Fibroblast of pulmonary artery (primary cell): Measurements from ENCODE around the gene CCDC197.
A peak's percentile ranks its signal among the peaks of the same experiment; 100 is the strongest.

Experiments used
- DNase-seq: peaks from one replicate; pipeline ENCODE4 v3.0.0-alpha.2; 2010; ENCODE audit warnings: low read depth
- H3K4me3 ChIP-seq: replicated peaks from 2 replicates; pipeline ENCODE4 v1.5.1; 2011; ENCODE audit warnings: low read depth, mild to moderate bottlenecking, control low read depth, low read length, moderate library complexity
- TF ChIP-seq, protein P1 (sequence below): IDR thresholded peaks from 2 replicates; pipeline ENCODE4 v1.5.1; 2011; ENCODE audit warnings: mild to moderate bottlenecking, control low read depth, low read length, inconsistent platforms; ENCODE audit errors: missing control alignments

CCDC197 gene

DNA sequence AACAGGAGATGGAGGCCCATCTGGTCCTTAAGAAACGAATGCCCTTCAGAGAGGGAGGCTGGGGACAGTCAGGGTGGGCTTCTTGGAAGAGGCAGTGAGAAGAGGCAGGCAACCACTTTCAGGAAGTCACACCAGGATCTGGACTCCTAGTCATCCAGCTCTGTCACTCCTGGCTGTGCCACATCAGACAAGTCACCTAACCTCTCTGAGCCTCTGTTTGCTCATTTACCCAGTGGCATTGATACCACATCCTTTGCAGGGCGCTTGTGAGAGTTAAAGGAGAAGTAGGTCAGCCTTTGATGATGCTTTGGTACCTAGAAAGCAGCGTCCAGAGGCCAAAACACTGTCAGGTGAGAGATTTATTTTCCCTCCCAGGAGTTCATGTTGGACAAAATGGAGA, 11.1 kb downstream of the CCDC197 start:
- DNase-seq, result no peak
- TF ChIP-seq, protein P1, sequence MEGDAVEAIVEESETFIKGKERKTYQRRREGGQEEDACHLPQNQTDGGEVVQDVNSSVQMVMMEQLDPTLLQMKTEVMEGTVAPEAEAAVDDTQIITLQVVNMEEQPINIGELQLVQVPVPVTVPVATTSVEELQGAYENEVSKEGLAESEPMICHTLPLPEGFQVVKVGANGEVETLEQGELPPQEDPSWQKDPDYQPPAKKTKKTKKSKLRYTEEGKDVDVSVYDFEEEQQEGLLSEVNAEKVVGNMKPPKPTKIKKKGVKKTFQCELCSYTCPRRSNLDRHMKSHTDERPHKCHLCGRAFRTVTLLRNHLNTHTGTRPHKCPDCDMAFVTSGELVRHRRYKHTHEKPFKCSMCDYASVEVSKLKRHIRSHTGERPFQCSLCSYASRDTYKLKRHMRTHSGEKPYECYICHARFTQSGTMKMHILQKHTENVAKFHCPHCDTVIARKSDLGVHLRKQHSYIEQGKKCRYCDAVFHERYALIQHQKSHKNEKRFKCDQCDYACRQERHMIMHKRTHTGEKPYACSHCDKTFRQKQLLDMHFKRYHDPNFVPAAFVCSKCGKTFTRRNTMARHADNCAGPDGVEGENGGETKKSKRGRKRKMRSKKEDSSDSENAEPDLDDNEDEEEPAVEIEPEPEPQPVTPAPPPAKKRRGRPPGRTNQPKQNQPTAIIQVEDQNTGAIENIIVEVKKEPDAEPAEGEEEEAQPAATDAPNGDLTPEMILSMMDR, result no peak
- H3K4me3 ChIP-seq, result no peak overlapping the region

DNA sequence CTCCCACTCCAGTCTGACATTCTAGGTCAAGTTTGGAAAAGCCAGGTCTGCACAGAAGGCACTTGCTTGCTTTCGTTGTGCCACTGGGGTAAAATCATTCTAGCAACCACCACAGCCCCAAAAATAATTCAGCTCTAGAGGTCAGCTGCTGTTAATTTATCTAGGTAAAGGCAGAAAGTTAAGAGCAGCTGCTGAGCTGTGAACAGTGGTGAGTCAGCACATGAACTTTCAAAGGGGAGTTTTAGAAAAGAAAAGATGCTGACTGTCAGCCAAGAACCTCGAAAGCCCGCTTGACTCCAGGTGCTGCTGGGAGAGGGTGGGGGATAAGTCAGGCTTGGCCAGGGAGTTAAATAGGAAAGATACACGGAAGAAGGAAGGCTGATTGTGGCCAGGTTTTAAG, 12.7 kb downstream of the CCDC197 start:
- TF ChIP-seq, protein P1, result no peak
- DNase-seq, result peak; percentile 49
- no peak overlapping the region for H3K4me3 ChIP-seq

GRCh38 chr14:94010625-94011024, 13.5 kb downstream of the CCDC197 start:
- TF ChIP-seq, protein P1, result no peak
- no peak for DNase-seq
- no peak overlapping the region for H3K4me3 ChIP-seq

DNA sequence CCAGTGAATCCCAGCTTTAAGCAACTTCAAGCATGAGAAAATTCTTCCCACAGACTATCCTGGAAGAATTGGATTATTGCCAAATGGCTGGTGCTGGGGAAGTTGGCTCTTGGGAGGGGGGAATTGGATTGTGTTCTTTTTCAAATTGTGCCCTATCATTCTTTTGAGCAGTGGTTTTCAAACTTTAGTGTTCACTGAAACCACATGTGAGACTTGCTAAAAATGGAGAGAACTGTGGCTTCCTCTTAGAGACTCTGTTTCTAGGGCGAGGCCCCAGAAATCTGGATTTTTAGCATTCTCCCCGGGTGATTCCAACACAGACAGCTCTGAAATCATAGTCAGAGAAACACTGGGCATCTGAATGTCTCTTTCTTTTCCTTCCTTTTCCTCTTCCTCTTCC, 14.7 kb downstream of the CCDC197 start:
- TF ChIP-seq, protein P1, result no peak
- no peak overlapping the region for H3K4me3 ChIP-seq

DNA sequence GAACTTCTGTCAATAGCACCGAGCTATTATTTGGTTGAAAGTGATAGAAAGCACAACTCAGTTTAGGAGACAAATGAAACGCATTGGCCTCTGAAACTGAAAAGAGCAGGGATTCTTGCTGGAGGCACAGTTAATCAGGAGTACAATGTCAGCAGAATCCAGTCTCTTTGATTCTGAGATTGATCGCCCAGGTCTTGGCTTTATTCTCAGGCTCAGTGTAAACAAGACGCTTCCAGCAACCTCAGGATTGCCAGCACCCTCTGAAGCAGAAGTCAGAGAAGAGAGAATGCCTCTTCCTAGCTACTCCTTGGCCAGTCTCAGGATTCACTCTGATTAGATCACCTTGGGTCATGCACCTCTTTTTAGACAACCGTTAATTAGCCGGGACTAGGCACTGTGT, 17.3 kb downstream of the CCDC197 start:
- no peak for DNase-seq

More for the DNA sequence above, 14.7 kb downstream of the CCDC197 start:
- no peak for DNase-seq

GRCh38 chr14:94015223-94015622, 18.1 kb downstream of the CCDC197 start:
- no peak overlapping the region for H3K4me3 ChIP-seq
- TF ChIP-seq, protein P1, result no peak
- DNase-seq, result no peak

More for the DNA sequence above, 17.3 kb downstream of the CCDC197 start:
- no peak overlapping the region for H3K4me3 ChIP-seq
- TF ChIP-seq, protein P1, result no peak

GRCh38 chr14:94016446-94016976, 19.4 kb downstream of the CCDC197 start:
- no peak overlapping the region for H3K4me3 ChIP-seq
- TF ChIP-seq, protein P1, result no peak
- no peak for DNase-seq
